HL-60 (cell line): ENCODE data around the gene PPFIA3.

Experiments used
- GABPA ChIP-seq: IDR thresholded peaks from 2 replicates; pipeline ENCODE4 v1.6.1; 2012; ENCODE audit warnings: low read depth
- POLR2AphosphoS5 ChIP-seq: IDR thresholded peaks from 2 replicates; pipeline ENCODE4 v1.6.1; 2012; ENCODE audit warnings: low read depth
- REST ChIP-seq: IDR thresholded peaks from 2 replicates; pipeline ENCODE4 v1.6.1; 2012; ENCODE audit warnings: low read depth; ENCODE audit not compliant: insufficient replicate concordance
- TF ChIP-seq, protein P1 (sequence below): IDR thresholded peaks from one replicate; pipeline ENCODE4 v1.5.1; 2011; ENCODE audit warnings: low read length, control low read depth, inconsistent platforms; ENCODE audit not compliant: insufficient read depth

DNA sequence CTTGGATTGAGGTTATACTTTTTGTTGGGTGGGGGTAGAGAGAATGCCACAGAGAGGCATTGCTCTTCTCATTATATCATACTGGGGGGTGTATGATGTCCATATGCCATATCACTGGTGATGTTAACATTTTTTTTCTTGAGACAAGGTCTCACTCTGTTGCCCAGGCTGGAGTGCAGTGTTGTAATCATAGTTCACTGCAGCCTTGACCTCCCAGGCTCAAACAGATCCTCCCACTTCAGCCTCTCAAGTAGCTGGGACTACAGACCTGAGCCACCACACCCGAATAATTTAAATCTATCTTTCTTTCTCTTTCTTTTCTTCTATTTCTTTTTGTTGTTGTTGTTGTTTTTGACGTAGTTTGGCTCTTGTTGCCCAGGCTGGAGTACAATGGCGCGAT, 39.0 kb upstream of the PPFIA3 start:
- TF ChIP-seq, protein P1, sequence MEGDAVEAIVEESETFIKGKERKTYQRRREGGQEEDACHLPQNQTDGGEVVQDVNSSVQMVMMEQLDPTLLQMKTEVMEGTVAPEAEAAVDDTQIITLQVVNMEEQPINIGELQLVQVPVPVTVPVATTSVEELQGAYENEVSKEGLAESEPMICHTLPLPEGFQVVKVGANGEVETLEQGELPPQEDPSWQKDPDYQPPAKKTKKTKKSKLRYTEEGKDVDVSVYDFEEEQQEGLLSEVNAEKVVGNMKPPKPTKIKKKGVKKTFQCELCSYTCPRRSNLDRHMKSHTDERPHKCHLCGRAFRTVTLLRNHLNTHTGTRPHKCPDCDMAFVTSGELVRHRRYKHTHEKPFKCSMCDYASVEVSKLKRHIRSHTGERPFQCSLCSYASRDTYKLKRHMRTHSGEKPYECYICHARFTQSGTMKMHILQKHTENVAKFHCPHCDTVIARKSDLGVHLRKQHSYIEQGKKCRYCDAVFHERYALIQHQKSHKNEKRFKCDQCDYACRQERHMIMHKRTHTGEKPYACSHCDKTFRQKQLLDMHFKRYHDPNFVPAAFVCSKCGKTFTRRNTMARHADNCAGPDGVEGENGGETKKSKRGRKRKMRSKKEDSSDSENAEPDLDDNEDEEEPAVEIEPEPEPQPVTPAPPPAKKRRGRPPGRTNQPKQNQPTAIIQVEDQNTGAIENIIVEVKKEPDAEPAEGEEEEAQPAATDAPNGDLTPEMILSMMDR, result no peak
- TF ChIP-seq REST (no peak), POLR2AphosphoS5 (no peak), GABPA (no peak)
